ENCODE data around the gene LCORL. TPM values are rescaled to one million over a fixed set of nuclear protein-coding genes. Genes with fewer than 3 reads are reported as not detected.

LCORL gene
- total RNA-seq, 1 donor from 2014 or later = 12.6 TPM

DNA sequence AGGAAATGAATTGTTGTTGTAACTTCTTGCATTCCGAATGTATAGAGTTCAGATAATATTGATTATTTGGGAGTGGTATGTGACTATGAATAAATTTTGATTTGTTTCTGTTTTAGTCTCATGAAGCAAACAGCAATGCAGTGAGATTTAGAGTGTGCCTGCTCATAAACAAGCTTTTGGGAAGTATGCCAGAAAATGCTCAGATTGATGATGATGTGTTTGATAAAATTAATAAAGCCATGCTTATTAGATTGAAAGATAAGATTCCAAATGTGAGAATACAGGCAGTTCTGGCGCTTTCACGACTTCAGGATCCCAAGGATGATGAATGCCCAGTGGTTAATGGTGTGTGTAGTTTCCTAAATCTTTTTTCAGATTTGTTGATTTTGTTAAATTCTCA, 208.8 kb downstream of the LCORL start:
- H3K9me3 ChIP-seq = no peaks in the 10 kb centered on the region
- no peak overlapping the region for H3K4me3 ChIP-seq
- H3K27me3 ChIP-seq = no peaks in the 10 kb centered on the region
- H3K36me3 ChIP-seq = no peaks in the 10 kb centered on the region
- no peak overlapping the region for H3K27ac ChIP-seq
- TF ChIP-seq, protein P1, sequence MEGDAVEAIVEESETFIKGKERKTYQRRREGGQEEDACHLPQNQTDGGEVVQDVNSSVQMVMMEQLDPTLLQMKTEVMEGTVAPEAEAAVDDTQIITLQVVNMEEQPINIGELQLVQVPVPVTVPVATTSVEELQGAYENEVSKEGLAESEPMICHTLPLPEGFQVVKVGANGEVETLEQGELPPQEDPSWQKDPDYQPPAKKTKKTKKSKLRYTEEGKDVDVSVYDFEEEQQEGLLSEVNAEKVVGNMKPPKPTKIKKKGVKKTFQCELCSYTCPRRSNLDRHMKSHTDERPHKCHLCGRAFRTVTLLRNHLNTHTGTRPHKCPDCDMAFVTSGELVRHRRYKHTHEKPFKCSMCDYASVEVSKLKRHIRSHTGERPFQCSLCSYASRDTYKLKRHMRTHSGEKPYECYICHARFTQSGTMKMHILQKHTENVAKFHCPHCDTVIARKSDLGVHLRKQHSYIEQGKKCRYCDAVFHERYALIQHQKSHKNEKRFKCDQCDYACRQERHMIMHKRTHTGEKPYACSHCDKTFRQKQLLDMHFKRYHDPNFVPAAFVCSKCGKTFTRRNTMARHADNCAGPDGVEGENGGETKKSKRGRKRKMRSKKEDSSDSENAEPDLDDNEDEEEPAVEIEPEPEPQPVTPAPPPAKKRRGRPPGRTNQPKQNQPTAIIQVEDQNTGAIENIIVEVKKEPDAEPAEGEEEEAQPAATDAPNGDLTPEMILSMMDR (IDR thresholded peaks at IDR 0.05) = no peak
- intact Hi-C loops (cut with DNase I) = loop anchor here (10.0 kb wide), 1 partner anchor 782 kb away; no protein-coding TSS in a partner anchor
- no peak for DNase-seq
- H3K4me1 ChIP-seq = peaks cover 21% of the 10 kb centered on the region
- ATAC-seq = no peak

DNA sequence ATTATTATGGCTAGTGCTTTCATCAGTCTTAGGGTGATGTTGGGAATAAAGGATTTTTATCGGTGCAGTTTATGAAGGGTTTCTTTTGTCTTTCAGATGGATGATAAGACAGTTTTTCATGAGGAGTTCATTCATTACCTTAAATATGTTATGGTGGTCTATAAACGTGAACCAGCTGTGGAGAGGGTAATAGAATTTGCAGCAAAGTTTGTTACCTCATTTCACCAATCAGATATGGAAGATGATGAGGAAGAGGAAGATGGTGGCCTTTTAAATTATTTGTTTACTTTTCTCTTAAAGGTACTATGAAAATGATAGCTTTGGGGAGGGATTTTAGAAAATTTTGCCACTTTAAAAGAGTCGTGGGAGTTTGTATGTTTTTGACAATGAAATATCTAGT, 209.4 kb downstream of the LCORL start:
- TF ChIP-seq, protein P1 (IDR thresholded peaks at IDR 0.05) = no peak
- intact Hi-C loops (cut with DNase I) = loop anchor here (10.0 kb wide), 1 partner anchor 783 kb away; no protein-coding TSS in a partner anchor
- no peak overlapping the region for H3K4me3 ChIP-seq
- no peaks in the 10 kb centered on the region for H3K27me3 ChIP-seq
- H3K9me3 ChIP-seq = no peaks in the 10 kb centered on the region
- no peak for ATAC-seq
- no peaks in the 10 kb centered on the region for H3K36me3 ChIP-seq
- H3K4me1 ChIP-seq = peaks cover 28% of the 10 kb centered on the region
- H3K27ac ChIP-seq = no peak overlapping the region
- DNase-seq = no peak

DNA sequence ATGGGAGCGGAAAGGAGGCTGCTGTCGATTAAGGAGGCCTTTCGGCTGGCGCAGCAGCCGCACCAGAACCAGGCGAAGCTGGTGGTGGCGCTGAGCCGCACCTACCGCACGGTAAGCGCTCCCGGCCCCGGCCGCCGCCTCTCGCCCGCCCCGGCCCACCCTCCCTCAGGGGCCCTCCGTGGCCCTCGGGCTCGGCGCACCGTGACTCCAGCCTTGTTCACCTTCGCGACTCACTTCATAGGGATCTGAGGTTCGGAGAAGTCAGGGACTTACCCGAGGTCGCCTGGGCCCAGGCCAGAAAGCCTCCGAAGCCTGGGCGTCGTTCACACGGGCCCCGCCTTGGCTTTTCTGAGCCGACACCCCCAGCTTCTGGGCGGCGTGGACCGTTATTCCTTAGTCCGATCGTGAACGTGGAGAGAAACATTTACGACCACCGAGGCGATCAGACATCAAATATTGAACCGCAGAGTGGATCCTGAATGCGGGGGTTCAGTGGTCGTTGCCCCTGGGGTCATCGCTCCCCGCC, 210.4 kb downstream of the LCORL start:
- Histone ChIP-seq H3K36me3 (no peaks in the 10 kb centered on the region), H3K4me3 (peak overlapping the region; percentile 79), H3K27ac (no peak overlapping the region), H3K27me3 (no peaks in the 10 kb centered on the region), H3K4me1 (peaks cover 37% of the 10 kb centered on the region), H3K9me3 (no peaks in the 10 kb centered on the region)
- DNase-seq (no peak), ATAC-seq (peak; percentile 5)
- TF ChIP-seq, protein P1 (IDR thresholded peaks at IDR 0.05) = no peak
- intact Hi-C loops (cut with DNase I) = loop anchor here (10.0 kb wide), 1 partner anchor 784 kb away; no protein-coding TSS in a partner anchor

DNA sequence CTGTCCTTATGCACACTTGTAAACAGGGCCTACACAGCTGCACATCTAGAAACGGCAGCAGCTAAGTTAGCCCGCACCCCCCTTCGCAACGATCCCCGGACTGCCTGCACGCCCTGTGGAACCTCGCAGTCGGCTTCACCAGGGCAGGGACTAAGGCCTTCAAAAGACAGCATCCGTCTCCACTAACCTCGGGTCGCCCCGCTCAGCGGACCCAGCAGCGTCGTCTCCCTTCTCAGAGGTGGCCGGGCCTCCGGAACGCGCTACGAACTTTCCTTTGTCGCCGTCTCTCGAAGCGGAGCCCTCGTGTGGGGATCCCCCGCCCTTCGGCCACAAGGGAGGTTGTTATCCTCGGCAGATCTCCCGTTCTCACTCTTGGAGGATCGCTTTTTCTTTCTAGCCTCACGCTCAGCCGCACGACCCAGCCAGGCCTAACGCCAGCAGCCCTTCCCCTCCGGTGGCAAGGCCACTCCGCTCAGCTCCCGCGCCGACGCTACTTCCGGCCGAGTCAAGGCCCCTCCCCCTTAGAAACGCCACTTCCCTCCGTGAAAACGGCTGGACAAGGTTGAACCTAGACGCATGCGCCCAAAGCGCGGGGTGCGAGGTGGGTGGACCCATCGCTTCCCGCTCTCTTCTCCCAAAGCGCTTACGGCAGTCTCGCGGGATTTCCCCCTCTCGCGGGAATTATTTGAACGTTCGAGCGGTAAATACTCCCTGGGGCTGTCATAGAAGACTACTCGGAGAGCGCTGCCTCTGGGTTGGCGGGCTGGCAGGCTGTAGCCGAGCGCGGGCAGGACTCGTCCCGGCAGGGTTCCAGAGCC, 211.1 kb downstream of the LCORL start, which contains the start of the genes DCAF16 and NCAPG:
TSS of gene DCAF16 (minus strand) at position 498 of the 818 bp plus-strand sequence. CDS start 6,616 bp downstream, outside the sequence.
TSS of gene NCAPG (plus strand) at position 720 of the 818 bp plus-strand sequence. CDS start 99 bp downstream, outside the sequence.
- Histone ChIP-seq H3K27me3 (no peaks in the 10 kb centered on the region), H3K27ac (peak within 1 kb of the TSS; percentile 94), H3K36me3 (no peaks in the 10 kb centered on the region), H3K9me3 (no peaks in the 10 kb centered on the region), H3K4me1 (peaks cover 43% of the 10 kb centered on the region), H3K4me3 (peak within 1 kb of the TSS; percentile 79)
- DNase-seq (peak; percentile 100), ATAC-seq (peak; percentile 100)
- TF ChIP-seq, protein P1 (IDR thresholded peaks at IDR 0.05) = no peak
- intact Hi-C loops (cut with DNase I) = loop anchor here (10.0 kb wide), 1 partner anchor 784 kb away; no protein-coding TSS in a partner anchor

- peaks cover 43% of the 10 kb centered on the region for H3K4me1 ChIP-seq
- no peak for ATAC-seq
Observed at GRCh38 chr4:17809667-17810066, 211.9 kb downstream of the LCORL start.

More at GRCh38 chr4:17809667-17810066, 211.9 kb downstream of the LCORL start:
- H3K27me3 ChIP-seq = no peaks in the 10 kb centered on the region
- DNase-seq = no peak
- peak overlapping the region; percentile 79 for H3K4me3 ChIP-seq
- TF ChIP-seq, protein P1 (IDR thresholded peaks at IDR 0.05) = no peak
- H3K36me3 ChIP-seq = peaks cover 3% of the 10 kb centered on the region
- intact Hi-C loops (cut with DNase I) = loop anchor here (10.0 kb wide), 1 partner anchor 785 kb away; no protein-coding TSS in a partner anchor
- no peaks in the 10 kb centered on the region for H3K9me3 ChIP-seq
- peak overlapping the region; percentile 94 for H3K27ac ChIP-seq

Data from upper lobe of right lung (tissue), 1 donor.